ENCODE results near the gene DCUN1D3.
"Not testable (repeated sequence)": the region's sequence is repeated elsewhere in the genome, so short reads cannot be mapped to it uniquely, and the experiment has no call there.

Gene DCUN1D3

DNA sequence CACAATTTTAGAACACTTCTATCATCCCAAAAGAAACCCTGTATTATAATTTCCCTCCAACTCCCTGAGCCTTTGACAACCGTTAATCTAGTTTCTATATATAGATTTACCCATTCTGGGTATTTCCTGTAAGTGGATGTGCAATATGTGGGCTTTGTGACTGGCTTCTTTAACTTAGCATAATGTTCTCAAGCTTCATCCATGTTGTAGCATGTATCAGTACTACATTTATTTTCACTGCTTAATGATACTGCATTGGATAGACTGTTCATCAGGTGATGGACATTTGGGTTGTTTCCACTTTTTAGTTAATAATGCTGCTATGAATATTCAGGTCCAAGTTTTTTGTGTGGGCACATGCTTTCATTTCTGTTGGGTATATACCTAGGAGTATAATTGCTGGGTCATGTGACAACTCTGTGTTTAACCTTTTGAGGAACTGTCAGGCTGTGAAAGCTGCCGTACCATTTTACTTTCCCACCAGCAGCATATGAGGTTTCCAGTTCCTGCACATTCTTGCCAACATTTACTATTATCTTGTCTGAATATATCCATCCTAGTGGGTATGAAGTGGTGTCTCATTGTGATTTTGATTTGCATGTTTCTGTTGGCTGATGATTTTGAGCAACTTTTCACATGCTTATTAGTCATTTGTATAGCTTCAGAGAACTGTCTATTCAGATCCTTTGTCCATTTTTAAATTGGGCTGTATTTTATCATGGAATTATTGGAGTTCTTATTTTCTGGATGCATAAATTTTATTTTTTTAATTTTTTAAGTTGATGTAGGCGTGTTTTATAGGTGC lies 77.4 kb downstream of the DCUN1D3 start:
- no peak for DNase-seq (ENCODE audit: low spot score)

DNA sequence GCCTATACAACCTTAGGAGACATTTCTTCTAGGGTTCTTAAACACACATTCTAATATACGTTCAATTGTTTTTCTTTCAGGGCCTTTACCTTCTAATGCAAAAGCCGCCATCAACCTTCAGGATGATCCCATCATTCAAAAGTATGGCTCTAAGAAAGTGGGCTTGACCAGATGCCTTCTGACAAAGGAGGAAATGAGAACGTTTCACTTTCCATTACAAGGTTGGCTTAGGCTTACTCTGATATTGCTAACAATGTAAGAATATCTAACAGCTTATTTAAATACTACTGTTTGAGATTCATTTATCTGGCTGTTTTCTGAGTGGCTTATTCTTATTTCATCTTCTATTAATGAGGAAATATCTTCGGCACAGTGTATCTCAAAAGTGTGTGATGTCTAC lies 78.5 kb downstream of the DCUN1D3 start:
- DNase-seq (ENCODE audit: low spot score) = no peak

DNA sequence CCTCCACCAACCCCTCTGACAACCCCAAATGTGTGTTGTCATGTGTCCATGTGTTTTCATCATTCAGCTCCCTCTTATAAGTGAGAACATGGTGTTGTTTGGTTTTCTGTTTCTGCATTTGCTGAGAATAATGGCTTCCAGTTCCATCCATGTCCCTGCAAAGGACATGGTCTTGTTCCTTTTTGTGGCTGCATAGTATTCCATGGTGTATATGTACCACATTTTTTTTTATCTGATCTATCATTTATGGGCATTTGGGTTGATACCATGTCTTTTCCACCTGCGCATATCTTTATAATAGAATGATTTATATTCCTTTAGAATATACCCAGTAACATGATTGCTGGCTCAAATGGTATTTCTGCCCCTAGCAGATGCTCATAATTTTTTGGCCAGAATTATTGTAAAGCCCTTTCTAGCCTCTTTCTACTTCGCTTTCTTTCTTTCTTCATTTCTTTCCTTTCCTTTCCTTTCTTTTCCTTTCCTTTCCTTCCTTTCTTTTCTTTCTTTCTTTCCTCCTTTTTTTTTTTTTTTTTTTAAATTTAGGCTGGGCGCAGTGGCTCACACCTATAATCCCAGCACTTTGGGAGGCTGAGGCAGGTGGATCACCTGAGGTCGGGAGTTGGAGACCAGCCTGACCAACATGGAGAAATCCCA lies 81.1 kb downstream of the DCUN1D3 start:
- no peak for DNase-seq (ENCODE audit: low spot score)

DNA sequence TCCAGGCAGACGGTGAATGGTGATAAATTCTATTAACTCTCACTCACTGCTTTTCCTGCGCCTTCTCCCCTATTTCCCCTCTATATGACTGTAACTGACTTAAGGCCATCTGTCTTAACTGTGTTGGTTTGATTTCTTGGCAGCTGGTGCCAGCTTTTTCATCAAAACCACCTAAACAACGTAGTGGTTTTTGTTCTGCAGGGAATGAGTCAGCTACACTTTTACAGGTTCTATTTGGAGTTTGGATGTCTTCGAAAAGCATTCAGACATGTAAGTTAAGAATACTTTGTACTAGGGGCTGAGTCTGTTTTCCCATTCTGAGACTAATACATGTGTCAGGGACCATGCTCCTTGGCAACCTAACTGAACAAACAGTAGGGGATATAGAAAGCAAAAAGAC lies 85.4 kb downstream of the DCUN1D3 start:
- no peak for DNase-seq (ENCODE audit: low spot score)

DNA sequence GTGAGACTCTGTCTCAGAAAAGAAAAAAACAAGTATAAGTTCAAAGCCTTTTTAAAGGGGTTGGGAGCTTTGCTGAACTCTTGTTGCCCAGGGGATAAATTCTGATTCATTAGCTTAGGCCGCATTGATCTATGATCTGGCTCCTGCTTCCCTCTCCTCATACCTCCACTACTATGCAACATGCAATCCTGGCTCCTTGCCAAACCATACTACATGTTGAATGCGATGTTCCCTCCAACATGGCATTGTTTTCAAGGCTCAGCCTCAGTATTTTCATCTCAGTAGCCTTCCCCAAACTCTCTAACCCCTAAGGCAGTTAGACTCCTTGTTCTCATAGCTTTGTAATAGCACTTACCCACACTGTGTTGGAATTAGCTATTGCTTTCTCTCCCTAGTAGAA lies 87.6 kb downstream of the DCUN1D3 start:
- no peak for DNase-seq (ENCODE audit: low spot score)

DNA sequence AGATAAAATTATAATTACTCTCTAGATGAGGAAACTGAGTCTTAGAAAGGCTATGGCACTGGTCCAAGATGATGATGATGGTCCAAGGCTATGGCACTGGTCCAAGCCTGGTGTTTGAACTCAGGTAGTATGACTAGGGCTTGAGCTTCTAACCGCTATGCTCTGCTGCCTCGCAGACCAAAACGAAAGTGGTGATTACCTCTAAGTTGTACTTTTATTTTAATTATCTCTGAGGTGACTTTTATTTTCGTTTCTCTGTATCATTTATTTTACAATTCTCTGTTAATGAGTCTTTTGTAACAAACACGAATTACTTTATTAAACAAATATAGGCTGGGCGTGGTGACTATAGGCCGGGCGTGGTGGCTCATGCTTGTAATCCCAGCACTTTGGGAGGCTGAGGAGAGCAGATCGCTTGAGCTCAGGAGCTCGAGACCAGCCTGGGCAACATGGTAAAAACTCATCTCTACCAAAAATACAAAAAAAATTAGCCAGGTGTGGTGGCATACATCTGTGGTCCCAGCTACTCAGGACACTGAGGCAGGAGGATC lies 88.2 kb downstream of the DCUN1D3 start:
- no peak for DNase-seq (ENCODE audit: low spot score)

DNA sequence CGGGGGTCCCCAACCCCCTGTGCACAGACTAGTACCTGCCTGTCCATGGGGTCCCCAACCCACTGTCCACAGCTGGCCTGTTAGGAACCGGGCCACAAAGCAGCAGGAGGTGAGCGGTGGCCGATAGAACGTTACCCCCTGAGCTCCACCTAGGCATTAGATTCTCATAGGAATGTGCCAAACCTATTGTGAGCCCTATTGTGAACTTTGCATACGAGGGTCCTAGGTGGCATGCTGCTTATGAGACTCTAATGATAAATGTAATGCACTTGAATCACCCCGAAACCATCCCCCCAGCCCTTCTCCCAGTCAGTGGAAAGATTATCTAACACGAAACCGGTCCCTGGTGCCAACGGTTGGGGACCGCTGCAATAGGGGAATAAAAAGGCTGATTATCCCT lies 92.3 kb downstream of the DCUN1D3 start:
- DNase-seq (ENCODE audit: low spot score) = no peak

DNA sequence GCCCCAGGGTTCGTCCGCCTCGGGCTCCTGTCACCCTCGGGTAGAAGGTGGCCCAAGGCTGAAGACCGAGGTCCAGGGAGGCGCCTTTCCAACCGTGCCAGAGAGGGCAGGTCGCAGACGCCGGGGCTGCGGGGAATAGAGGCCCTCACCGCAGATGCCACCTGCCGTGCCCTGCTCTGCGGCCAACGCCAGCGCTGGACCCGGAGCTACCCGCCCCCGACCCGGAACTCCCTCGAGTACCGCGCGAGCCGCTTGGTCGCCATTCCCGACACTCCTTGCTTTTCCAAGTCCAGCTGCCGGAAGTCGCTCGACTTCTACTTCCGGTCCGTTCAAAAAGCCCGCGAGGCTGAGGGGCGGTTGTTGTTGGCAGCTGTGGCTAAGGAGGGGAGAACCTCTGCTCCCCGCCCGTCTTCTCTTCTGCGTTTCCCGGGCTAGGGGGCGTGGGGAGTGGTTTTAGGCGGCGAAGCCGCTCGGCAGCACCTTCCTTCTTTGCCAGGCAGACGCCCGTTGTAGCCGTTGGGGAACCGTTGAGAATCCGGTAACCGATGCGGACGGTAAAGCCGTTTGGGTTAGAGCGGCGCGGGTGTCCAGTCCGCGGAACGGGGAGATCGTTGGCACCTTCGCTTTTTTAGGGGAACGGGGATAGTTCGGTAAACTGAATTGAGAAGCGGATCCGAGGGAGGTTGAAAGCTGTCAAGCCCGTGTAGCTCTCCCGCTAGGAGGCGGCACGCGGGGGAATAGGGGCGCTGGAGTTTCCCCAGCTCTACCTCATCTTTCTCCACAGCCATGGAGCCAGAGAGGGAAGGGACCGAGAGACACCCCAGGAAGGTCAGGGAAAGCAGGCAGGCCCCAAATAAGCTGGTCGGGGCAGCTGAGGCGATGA lies 93.7 kb downstream of the DCUN1D3 start, which contains the start of the genes ERI2 and REXO5:
Gene ERI2, minus strand, starts transcription at position 305 of the 883 bp plus-strand sequence. Its CDS starts 42 bp downstream, at position 263.
Gene REXO5, plus strand, starts transcription at position 360 of the 883 bp plus-strand sequence. Its CDS starts 427 bp downstream, at position 787.
- peak; percentile 95 for DNase-seq (ENCODE audit: low spot score)

DNA sequence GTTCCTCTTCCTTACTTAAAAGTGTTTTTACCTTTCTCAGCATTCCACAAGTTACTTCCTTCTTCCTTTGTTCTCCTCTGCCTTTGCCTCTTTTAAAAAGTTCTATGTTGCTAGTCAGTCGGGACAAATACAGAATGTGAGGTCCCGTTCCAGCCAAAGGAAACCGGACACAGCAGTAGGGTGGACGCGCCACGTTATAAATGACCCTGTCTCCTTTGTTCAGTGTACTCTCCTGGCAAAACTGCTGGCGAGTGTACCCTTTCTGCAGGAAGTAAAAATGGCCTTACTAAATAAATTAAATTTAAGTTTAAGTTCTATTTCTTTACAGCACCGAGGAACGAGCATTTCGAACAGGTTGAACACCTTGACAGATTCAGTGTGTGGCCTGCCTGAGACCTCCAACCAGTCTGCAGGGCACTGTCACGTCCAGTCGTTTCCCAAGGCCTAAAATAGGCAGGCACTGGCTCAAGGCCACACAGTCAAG lies 94.4 kb downstream of the DCUN1D3 start:
- DNase-seq (ENCODE audit: low spot score) = not testable (repeated sequence)
